Measurements from ENCODE around the gene HMX1. TPM values are rescaled to one million over a fixed set of nuclear protein-coding genes. Genes with fewer than 3 reads are reported as not detected.

The HMX1 gene
- total RNA-seq, 1 donor from 2014 or later = not detected

DNA sequence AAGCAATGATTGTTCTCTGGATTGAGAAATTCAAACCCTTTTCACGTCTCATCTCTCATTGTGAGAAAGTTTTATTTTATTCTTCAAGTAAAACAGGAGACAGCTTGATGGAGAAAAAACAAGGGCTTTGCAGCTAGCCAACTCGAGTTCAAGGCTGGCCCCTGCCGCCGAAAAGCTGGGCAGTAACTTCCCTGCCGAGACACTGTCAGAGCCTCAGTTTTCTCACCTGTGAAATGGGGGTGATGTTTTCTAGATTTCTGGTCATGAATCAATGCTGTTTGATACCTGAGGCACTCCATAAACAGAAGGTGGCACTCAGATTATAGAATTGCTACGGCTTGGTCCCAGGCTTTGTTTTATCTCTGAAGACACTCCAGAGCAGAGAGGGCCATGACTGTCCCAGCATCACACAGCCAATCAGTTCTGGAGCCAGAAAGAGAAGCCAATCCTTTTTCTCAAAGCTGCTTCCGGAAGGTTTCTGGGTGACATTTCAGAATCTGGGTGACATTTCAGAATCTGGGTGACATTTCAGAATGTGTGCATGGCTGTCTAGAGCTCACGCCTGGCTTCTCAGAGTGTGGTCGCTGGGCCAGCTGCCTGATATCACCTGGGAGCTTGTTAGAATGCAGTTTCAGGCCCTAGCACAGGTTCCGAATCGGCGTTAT lies 33.2 kb downstream of the HMX1 start:
- H3K4me3 ChIP-seq (ENCODE audit: low read depth, low read length) = no peak overlapping the region
- TF ChIP-seq, protein P1, sequence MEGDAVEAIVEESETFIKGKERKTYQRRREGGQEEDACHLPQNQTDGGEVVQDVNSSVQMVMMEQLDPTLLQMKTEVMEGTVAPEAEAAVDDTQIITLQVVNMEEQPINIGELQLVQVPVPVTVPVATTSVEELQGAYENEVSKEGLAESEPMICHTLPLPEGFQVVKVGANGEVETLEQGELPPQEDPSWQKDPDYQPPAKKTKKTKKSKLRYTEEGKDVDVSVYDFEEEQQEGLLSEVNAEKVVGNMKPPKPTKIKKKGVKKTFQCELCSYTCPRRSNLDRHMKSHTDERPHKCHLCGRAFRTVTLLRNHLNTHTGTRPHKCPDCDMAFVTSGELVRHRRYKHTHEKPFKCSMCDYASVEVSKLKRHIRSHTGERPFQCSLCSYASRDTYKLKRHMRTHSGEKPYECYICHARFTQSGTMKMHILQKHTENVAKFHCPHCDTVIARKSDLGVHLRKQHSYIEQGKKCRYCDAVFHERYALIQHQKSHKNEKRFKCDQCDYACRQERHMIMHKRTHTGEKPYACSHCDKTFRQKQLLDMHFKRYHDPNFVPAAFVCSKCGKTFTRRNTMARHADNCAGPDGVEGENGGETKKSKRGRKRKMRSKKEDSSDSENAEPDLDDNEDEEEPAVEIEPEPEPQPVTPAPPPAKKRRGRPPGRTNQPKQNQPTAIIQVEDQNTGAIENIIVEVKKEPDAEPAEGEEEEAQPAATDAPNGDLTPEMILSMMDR (conservative IDR thresholded peaks at IDR 0.05; ENCODE audit: low read depth, low read length) = no peak
- DNase-seq (ENCODE audit: low read depth) = no peak

DNA sequence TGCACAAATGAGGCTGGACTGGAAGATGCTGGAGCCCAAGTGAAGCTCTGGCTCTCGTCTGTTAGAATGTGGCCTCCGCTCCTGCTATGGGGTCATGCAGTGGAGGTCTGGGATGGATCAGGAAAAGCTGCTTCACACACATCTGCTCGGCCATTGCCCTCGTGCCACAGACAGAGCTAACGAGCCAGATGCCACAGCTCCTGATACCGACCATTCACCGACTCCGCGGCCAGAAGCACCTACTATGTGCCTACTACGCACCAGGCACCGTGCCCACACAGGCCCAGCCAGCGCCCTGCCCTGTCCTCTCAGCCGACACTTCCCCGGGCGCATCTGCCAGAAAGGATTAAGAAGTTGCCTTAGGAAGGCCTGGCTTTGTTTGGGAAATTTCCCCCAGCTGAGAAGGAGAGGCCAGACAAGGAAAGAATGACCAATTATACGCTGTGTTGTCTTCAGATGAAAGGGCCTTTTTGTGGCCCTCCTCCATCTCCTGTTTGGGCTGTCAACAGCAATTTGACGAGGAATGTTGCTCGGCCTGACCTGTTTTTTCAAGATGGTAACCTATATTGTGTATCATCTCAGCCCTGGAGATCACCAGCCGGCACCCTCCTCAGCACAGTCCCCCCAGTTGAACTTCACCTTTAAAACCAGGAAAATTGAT lies 34.3 kb downstream of the HMX1 start:
- DNase-seq (ENCODE audit: low read depth) = no peak
- TF ChIP-seq, protein P1 (conservative IDR thresholded peaks at IDR 0.05; ENCODE audit: low read depth, low read length) = no peak
- no peak overlapping the region for H3K4me3 ChIP-seq (ENCODE audit: low read depth, low read length)

DNA sequence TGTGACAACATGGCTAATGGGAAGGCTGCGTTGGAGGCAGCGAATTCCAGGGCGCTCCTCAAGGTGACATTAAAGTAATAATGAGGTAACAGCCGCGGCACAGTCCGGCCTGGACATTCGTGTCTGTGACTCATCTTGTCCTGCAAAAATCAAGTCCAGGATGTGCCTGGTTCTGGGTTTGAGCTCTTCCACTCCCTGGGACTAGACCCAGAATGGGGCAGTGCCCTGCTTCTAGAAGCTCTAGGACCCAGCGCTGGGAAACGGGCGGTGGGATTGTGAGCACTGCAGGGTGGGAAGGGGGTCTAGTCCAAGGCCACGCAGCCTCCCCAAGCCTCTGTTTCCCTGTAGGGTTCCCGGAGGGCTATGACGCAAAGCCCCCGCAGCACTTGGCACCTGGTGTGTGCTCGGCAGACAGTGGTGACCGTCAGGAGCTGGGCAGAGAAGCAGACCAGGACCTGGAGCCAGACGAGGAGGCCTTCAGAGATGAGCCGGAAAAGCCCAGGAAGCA lies 34.9 kb downstream of the HMX1 start:
- H3K4me3 ChIP-seq (ENCODE audit: low read depth, low read length) = no peak overlapping the region
- DNase-seq (ENCODE audit: low read depth) = no peak
- TF ChIP-seq, protein P1 (conservative IDR thresholded peaks at IDR 0.05; ENCODE audit: low read depth, low read length) = no peak

DNA sequence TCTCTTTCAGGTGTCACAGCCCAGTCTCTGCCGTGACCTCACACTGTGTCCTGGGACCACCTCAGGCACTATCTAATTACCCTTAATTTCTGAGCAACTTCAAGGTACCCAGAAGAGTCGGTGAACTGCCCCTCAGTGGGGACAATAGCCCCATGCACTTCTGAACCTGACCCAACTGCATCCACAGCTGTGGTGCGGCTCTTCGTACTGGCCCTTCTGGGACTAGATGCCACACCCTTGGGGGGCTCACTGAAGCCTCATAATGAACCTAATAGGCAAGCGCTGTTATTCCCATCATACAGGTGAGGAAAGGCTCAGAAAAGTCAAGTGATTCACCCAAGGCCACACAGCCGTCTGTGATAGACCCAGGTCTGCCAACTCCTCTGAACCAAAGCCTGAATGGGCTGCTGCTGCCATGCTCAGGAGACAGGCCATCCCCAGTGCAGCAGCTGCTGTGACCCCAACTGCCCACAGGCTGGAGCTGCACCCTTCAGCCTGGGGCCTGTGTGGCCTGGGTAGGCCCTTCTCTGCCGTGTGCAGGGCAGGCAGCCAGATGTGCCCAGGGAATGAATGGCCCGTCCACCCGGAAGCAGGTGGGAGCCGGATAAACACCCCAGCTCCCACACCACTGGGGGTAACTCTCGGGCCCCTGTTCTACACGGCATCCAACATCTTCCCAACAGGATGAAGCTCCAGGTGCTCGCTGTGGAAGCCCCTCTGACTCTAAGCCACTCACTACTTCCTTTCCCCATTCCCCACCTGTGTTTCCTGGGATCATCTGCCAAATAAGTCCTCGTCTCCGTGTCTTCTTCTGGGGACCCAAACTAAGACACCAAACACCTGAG lies 35.9 kb downstream of the HMX1 start:
- no peak for DNase-seq (ENCODE audit: low read depth)
- no peak overlapping the region for H3K4me3 ChIP-seq (ENCODE audit: low read depth, low read length)
- TF ChIP-seq, protein P1 (conservative IDR thresholded peaks at IDR 0.05; ENCODE audit: low read depth, low read length) = no peak

DNA sequence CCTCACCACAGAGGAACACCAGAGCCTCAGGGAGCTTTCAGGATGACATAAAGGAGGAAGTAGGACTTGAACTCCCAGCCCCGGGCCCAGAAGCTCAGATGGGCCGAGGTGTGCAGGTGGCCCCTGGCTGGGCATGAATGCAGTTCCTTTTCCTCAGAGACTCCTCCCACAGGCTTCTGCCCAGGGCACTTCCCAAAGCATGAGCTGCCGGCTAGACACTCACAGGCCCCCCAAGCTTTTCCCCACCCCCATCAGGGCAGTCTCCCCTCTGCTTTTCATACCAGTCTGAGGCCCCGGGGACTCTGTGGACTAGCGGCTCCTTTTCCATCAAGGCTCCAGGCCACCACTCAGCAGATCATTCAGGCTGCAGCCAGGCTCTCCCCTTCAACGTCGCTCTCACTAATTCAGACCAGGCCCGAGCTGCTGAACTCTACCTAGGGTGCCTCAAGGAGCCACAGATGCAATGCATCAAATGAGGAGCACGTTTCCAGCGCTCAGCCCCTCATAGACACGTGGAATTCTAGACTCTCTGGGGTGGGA lies 36.9 kb downstream of the HMX1 start:
- TF ChIP-seq, protein P1 (conservative IDR thresholded peaks at IDR 0.05; ENCODE audit: low read depth, low read length) = no peak
- DNase-seq (ENCODE audit: low read depth) = no peak
- no peak overlapping the region for H3K4me3 ChIP-seq (ENCODE audit: low read depth, low read length)

DNA sequence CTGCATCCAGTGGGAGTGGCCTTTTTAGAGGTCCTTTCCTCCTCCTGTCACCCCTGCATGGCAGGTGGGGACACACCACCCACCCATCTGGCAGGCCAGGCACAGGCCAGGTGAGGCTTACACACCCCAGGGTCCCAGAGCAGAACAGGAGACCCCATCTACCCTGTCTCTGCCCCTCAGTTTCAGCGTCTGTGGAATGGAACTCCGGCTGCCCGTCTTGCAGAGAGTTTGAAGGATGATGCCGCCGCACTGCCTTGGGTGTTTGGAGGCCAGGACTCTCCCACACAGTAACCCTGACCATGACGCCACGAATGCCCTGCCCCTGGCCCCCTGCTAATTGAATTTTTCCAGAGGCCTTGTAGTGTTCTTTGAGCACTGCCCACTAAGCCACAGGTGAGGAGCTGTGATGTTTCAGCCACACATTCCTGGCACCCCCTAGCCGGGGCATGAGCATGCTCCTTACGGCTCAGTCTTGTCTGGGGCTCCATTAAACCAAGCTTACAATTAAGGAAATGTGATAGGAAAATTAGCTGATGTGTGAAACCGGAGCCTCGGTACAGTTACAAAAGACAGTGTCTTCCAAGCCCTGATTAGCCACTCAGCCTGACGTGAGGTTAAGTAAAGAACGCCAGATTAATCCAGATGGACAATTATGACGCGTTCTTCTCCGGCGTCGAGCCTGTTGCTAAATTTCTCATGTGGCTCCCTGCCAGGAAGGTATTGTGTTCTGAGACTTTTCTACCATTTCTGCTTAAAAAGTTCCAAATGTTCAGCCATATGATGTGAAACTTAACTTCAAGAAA lies 39.3 kb downstream of the HMX1 start:
- no peak overlapping the region for H3K4me3 ChIP-seq (ENCODE audit: low read depth, low read length)
- TF ChIP-seq, protein P1 (conservative IDR thresholded peaks at IDR 0.05; ENCODE audit: low read depth, low read length) = no peak
- DNase-seq (ENCODE audit: low read depth) = no peak

Data from epithelial cell of proximal tubule (primary cell).